ENCODE results near the gene SRGAP2B. TPM values are rescaled to one million over a fixed set of nuclear protein-coding genes. Genes with fewer than 3 reads are reported as not detected.
"Not testable (repeated sequence)": the region's sequence is repeated elsewhere in the genome, so short reads cannot be mapped to it uniquely, and the experiment has no call there.

SRGAP2B gene
- total RNA-seq, 1 donor from 2014 or later = 58.5 TPM

DNA sequence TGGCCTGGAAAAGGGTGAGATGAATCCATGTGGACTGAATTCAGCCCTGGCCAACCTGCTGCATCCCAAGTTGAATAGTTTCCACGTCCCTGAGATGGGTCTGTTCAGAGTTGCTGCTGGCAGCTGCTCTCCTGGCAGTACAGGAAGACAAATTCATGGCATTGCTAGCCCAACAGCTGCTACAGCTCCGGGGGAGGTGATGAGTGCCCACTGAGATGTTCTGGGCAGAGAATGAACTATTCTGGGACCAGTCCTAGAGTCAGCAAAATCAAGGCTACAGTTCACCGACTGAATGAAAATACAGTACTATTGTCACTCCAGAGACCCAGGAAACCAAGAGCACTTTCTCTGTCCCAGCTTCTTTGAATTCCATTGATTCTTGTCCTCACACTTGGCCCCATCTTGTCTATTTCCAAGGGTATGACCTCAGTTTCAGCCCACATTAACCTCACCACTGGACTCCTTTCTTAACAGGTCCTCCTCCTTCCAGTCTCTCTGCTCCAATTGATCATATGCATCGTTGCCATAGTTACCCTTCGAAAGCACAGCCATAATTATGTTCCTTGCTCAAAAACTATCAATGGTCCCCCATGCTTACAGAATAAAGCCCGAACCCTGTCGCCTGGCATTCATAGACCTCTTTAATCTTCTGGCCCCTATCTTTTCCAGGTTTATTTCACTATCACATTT lies 108.8 kb downstream of the SRGAP2B start:
- not testable (repeated sequence) for H3K27me3 Mint-ChIP-seq (ENCODE audit: low read depth); H3K4me3 Mint-ChIP-seq; H3K4me1 Mint-ChIP-seq; H3K36me3 Mint-ChIP-seq (ENCODE audit: low read depth); DNase-seq (ENCODE audit: low read depth, low spot score); H3K9me3 Mint-ChIP-seq; H3K27ac Mint-ChIP-seq (ENCODE audit: unreplicated experiment)

DNA sequence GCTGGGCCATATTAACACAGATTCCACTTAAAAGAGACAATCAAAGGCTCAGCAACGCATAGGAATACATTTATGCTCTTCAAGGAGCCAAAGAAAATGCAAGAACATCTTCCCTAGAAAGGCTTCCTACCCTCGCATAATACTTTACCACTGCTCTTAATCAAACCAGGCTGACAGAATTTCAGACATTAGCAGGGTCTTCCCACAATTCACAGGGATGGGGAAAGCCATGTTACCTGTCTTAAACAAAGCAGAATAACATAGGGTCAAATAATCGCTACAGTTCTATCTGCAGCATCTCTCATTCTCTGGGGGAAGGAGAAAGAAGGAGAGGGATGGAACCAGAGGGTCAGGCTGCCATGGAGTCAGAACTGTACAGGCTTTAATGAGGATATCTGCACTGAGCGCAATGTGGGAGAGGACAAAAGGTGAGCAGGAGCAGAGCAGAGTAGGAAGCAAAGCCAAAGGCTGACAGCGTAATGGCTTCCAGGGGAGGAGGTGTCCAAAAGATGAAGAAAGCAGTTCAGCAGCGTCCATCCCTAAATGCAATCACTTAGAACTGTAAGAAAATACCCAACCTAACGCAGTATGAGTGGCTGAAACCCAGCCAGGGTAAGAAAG lies 109.5 kb downstream of the SRGAP2B start:
- not testable (repeated sequence) for H3K36me3 Mint-ChIP-seq (ENCODE audit: low read depth); H3K4me3 Mint-ChIP-seq; H3K27ac Mint-ChIP-seq (ENCODE audit: unreplicated experiment); H3K27me3 Mint-ChIP-seq (ENCODE audit: low read depth); H3K9me3 Mint-ChIP-seq; DNase-seq (ENCODE audit: low read depth, low spot score)
- H3K4me1 Mint-ChIP-seq = peaks cover 14% of the 10 kb centered on the region

DNA sequence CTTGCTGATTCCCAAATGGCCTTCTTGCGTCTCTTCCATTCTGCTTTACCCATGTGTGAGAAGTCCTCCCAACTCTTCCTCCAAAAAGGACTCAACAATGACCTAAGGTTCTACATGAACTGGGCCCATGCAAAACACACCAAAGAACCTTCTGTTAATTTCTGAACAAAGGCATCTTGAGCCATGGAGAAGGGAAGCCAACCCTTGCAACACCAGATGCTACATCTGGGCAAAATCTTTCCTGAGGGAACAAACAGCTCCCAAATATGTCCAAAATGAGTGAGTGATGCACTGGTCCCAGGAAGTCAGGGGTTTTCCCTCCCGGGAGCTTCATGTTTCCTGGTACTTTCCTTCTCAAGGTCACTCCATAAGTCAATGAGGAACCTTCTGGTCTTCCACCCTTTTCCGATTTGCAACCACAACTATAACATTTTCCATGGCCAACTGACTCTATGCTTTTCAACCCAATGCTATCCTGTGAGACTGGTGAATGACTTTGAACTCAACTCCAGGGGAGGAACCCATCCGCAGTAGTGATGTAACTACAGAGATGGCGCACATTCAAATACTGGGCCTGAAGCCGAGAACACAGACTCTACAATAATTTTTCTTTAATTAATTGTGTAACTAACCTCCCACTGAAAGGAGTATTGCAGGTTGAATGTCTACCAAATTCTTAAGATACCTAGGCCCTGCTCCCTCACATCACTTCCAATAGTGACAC lies 112.2 kb downstream of the SRGAP2B start:
- not testable (repeated sequence) for H3K9me3 Mint-ChIP-seq; H3K36me3 Mint-ChIP-seq (ENCODE audit: low read depth)
- H3K4me1 Mint-ChIP-seq = peaks cover 14% of the 10 kb centered on the region

DNA sequence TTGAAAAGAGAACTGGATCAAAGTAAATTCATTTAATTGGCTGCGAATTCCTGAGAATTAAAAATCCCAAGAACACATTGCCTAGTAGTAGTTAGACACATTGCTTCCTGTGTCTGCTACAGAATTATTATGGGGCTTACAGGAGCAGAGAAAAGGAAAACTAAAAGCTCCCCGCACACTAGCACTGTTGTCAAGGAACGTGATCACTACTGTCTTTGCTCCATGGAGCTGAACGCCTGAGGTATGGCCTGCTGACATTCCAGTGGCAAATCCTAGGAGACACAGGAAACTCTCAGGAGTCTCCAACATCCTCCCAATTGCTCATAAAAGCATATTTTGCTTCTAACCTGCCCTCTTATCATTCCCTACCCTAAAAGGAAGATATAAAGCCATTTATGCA lies 114.0 kb downstream of the SRGAP2B start:
- not testable (repeated sequence) for H3K4me1 Mint-ChIP-seq; H3K36me3 Mint-ChIP-seq (ENCODE audit: low read depth); H3K27me3 Mint-ChIP-seq (ENCODE audit: low read depth); DNase-seq (ENCODE audit: low read depth, low spot score); H3K27ac Mint-ChIP-seq (ENCODE audit: unreplicated experiment); H3K4me3 Mint-ChIP-seq; H3K9me3 Mint-ChIP-seq

More for the DNA sequence above, 112.2 kb downstream of the SRGAP2B start:
- H3K27ac Mint-ChIP-seq (ENCODE audit: unreplicated experiment); H3K27me3 Mint-ChIP-seq (ENCODE audit: low read depth); H3K4me3 Mint-ChIP-seq; DNase-seq (ENCODE audit: low read depth, low spot score): not testable (repeated sequence)

DNA sequence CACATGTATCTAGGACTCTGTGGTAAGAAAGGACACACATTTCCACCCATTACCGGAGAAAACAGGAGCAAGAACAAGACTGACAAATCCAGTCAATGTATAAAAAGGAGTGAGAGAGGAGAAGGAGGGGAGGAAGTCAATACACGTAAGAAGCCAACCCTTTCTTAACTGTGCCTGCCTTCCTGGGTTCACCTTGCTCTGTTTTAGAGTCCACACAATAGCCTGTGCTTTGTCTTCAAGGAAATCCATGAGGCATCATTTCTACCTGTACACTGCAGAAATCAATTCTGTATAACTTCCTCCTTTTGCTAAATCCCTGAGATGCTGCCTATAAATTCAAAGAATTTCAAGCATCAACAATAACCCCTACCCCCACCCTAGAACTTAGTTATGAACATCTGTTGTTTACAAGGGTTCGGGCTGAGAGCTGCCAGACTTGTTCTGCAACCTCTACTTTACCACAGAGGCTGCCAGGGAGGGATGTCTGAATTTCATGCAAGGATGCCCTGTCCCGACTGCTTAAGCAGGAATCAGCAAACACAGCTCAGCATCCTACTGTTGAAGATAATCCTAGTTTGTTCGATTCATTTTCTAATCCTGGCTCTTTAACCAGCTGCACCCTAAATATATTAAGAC lies 115.0 kb downstream of the SRGAP2B start:
- H3K36me3 Mint-ChIP-seq (ENCODE audit: low read depth); H3K4me3 Mint-ChIP-seq; H3K27me3 Mint-ChIP-seq (ENCODE audit: low read depth); DNase-seq (ENCODE audit: low read depth, low spot score); H3K4me1 Mint-ChIP-seq; H3K27ac Mint-ChIP-seq (ENCODE audit: unreplicated experiment); H3K9me3 Mint-ChIP-seq: not testable (repeated sequence)

DNA sequence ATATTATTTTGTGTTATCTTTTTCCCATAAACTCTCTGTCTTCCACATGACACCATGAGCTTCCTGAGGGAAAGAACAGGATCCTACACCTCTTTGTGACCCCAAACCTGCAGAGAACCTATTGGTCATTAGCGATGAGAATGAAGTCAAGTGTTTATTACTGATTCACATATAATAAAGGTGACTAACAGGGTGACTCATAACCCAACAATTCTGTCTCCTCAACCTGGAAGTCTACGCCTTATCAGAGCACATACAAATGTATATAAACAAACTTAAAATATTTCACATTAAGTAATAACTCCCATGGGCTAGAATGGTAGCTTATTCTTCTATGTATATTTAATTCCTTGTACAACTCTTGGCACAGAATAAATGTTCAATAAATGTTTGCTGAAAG lies 117.3 kb downstream of the SRGAP2B start:
- not testable (repeated sequence) for H3K9me3 Mint-ChIP-seq; H3K27ac Mint-ChIP-seq (ENCODE audit: unreplicated experiment); H3K4me3 Mint-ChIP-seq; DNase-seq (ENCODE audit: low read depth, low spot score); H3K27me3 Mint-ChIP-seq (ENCODE audit: low read depth); H3K36me3 Mint-ChIP-seq (ENCODE audit: low read depth); H3K4me1 Mint-ChIP-seq

DNA sequence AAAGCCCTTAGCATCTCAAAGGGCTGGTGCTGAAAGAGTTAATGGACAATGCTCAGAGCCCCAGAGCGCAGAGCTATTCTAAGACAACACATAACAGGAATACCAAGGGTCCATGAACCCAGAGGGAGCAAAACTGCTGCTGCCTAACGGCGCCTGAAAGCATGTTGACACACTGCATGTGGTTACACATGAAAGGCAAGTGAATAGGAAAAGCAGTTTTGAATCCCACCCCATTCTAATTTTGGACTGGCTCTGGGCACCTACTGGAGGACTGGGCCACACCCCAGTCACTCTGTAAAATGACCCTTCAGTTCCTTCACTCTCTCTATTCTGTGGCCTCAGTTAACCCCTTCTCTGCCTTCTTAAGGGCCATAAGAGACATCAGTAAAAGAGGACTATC lies 123.2 kb downstream of the SRGAP2B start:
- DNase-seq (ENCODE audit: low read depth, low spot score); H3K36me3 Mint-ChIP-seq (ENCODE audit: low read depth); H3K27ac Mint-ChIP-seq (ENCODE audit: unreplicated experiment); H3K4me1 Mint-ChIP-seq; H3K27me3 Mint-ChIP-seq (ENCODE audit: low read depth); H3K9me3 Mint-ChIP-seq; H3K4me3 Mint-ChIP-seq: not testable (repeated sequence)

DNA sequence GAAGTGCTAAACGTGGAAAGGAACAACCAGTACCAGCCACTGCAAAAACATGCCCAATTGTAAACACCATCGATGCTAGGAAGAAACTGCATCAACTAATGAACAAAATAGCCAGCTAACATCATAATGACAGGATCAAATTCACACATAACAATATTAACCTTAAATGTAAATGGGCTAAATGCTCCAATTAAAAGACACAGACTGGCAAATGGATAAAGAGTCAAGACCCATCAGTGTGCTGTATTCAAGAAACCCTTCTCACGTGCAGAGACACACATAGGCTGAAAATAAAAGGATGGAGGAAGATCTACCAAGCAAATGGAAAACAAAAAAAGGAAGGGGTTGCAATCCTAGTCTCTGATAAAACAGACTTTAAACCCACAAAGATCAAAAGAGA lies 128.6 kb downstream of the SRGAP2B start:
- H3K9me3 Mint-ChIP-seq; DNase-seq (ENCODE audit: low read depth, low spot score); H3K27ac Mint-ChIP-seq (ENCODE audit: unreplicated experiment); H3K27me3 Mint-ChIP-seq (ENCODE audit: low read depth); H3K4me1 Mint-ChIP-seq; H3K36me3 Mint-ChIP-seq (ENCODE audit: low read depth); H3K4me3 Mint-ChIP-seq: not testable (repeated sequence)

DNA sequence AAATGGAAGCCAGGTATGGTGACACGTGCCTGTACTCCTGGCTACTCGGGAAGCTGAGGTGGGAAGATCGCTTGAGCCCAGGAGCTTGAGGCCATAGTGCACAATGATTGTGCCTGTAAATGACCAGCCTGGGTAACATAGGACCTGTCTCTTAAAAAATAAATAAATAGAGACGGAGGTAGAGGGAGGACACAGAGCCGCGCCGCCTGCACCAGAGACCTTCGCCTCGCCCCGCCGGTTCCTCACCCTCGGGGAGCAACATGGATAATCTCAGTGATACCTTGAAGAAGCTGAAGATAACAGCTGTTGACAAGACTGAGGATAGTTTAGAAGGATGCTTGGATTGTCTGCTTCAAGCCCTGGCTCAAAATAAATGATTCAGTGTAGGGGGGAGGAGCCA lies 130.4 kb downstream of the SRGAP2B start:
- H3K9me3 Mint-ChIP-seq; H3K36me3 Mint-ChIP-seq (ENCODE audit: low read depth); DNase-seq (ENCODE audit: low read depth, low spot score); H3K4me1 Mint-ChIP-seq; H3K4me3 Mint-ChIP-seq; H3K27me3 Mint-ChIP-seq (ENCODE audit: low read depth); H3K27ac Mint-ChIP-seq (ENCODE audit: unreplicated experiment): not testable (repeated sequence)

DNA sequence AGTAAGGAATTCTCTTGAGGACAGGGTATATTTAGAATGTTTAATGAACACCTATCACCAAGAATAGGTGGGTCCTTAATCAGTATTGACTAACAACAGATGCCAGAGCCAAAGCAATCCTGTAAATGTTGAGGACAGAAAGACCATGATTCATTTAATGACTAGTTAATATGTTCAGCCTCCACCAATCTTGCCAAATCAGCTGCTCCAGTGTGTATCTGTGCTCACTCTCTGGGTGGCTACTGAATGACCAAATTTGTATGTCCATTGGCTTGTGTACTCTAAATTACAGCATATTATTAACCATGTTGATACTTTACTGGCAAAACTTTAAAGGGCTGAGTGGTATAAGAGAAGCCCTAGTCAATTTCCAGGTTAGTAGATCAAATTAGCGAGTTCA lies 130.9 kb downstream of the SRGAP2B start:
- H3K4me3 Mint-ChIP-seq, H3K4me1 Mint-ChIP-seq, H3K9me3 Mint-ChIP-seq: not testable (repeated sequence)

DNA sequence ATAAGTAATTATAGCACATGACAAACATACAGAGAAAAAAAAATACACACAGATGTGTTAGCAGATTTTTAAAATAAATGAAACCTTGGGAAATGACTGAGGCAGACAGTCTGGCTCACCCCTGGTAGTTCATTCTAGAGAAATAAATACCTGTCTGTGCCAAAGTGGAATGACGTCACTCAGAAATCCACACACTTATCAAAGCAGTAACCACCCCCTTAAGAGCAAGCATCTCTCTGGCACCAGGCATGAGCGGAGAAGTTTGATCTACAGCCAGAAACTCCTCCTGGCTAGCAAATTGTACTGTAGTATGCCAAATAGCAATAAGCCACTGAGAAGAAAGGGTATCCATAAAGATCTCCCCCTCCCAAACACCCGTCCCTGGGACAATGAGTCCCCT lies 131.6 kb downstream of the SRGAP2B start:
- not testable (repeated sequence) for H3K4me3 Mint-ChIP-seq; H3K27ac Mint-ChIP-seq (ENCODE audit: unreplicated experiment); DNase-seq (ENCODE audit: low read depth, low spot score); H3K36me3 Mint-ChIP-seq (ENCODE audit: low read depth); H3K27me3 Mint-ChIP-seq (ENCODE audit: low read depth); H3K9me3 Mint-ChIP-seq; H3K4me1 Mint-ChIP-seq

More for the DNA sequence above, 130.9 kb downstream of the SRGAP2B start:
- not testable (repeated sequence) for H3K27ac Mint-ChIP-seq (ENCODE audit: unreplicated experiment); H3K36me3 Mint-ChIP-seq (ENCODE audit: low read depth); H3K27me3 Mint-ChIP-seq (ENCODE audit: low read depth); DNase-seq (ENCODE audit: low read depth, low spot score)

DNA sequence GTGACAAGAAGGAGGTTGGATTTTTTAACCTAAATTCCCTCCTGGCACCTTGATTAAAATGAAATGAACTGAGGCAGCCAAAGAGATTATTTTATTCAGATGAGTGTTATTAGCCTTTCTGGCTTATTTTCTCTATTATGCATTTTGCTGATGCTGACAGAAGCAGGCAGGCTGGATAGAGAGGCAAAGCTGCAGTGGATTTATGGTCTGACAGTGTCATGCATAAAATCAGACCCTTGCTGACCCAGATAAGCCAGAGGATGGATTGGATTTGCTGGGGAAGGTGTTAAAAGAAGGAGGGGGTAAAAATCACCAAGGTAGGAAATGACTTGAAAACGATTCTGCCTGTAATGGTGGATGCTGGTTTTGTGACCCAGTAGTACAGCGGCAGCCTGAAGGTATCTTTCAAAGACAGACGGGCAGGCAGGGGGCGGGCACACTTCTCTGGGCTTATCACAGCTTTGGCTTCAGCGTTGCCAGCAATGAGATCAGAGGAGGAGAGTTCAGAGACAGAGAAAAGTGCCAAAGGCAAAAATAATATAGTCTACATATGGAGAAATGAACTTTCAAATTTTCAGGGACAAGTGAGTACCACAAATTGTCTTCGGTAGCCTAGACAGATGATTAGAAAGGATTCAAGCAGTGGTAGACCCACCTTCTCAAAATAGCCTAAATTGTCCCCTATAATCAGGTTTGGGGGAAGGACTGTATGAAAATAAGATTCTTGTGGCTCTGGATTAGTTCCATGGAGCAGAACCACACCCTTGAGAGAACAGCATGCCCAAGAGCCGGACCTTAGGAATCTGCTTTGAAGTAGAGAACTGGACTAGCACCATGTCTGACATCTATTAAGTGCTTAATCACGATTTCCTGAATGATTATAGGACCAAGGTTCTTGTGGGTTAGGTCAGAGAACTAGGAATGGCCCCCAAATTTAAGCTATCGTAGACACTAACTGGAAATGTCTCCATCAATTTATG lies 133.2 kb downstream of the SRGAP2B start:
- H3K27me3 Mint-ChIP-seq (ENCODE audit: low read depth); DNase-seq (ENCODE audit: low read depth, low spot score); H3K27ac Mint-ChIP-seq (ENCODE audit: unreplicated experiment); H3K4me3 Mint-ChIP-seq; H3K36me3 Mint-ChIP-seq (ENCODE audit: low read depth); H3K4me1 Mint-ChIP-seq; H3K9me3 Mint-ChIP-seq: not testable (repeated sequence)
